ENCODE data around the gene NHSL2.

DNA sequence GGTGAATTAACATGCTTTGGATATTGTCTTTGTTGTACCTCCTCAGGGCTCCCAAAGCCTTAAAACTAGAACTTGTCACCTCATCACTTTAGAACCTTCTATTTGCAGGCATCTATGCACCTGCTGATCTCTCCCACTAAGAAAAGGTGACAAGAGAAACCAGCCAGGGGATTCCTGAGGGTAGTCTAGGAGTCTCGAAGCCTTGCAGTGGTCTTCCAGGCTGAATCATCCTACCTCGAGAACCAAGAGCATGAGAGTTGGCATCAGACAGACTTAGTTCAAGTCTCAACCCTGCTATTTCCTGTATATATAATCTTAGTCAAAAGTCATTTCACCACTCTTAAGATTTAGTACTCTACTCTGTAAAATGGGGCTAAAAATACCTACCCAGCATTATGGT lies 191.5 kb downstream of the NHSL2 start:
- TF ChIP-seq, protein P1, sequence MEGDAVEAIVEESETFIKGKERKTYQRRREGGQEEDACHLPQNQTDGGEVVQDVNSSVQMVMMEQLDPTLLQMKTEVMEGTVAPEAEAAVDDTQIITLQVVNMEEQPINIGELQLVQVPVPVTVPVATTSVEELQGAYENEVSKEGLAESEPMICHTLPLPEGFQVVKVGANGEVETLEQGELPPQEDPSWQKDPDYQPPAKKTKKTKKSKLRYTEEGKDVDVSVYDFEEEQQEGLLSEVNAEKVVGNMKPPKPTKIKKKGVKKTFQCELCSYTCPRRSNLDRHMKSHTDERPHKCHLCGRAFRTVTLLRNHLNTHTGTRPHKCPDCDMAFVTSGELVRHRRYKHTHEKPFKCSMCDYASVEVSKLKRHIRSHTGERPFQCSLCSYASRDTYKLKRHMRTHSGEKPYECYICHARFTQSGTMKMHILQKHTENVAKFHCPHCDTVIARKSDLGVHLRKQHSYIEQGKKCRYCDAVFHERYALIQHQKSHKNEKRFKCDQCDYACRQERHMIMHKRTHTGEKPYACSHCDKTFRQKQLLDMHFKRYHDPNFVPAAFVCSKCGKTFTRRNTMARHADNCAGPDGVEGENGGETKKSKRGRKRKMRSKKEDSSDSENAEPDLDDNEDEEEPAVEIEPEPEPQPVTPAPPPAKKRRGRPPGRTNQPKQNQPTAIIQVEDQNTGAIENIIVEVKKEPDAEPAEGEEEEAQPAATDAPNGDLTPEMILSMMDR (IDR thresholded peaks at IDR 0.05) = no peak
- no peak for TF ChIP-seq ZFX (IDR thresholded peaks at IDR 0.05; ENCODE audit: borderline replicate concordance)

All from 22Rv1 (cell line).